MCF 10A (cell line): ENCODE measurements around the gene SLC6A18. TPM values are rescaled to one million over a fixed set of nuclear protein-coding genes. Genes with fewer than 3 reads are reported as not detected.
"Not testable (repeated sequence)": the region's sequence is repeated elsewhere in the genome, so short reads cannot be mapped to it uniquely, and the experiment has no call there.

Experiments
- BruUV-seq: library from RNA; stranded (reverse); fragments of 400-500 nt; replicated peaks from 2 replicates; lab custom pipeline; 2021; lab: Mats Ljungman, UMichigan
- CTCF ChIA-PET: fragments of 300-600 bp; sonication (Branson Sonifier 250); formaldehyde crosslinking; extraction: SDS; loops from one replicate; lab custom pipeline; 2021; ENCODE audit warnings: antibody characterized with exemption, inconsistent platforms; lab: Yijun Ruan, JAX
- POLR2A ChIA-PET: fragments of 300-600, 350-650 bp; sonication (Branson Sonifier 250); formaldehyde crosslinking; extraction: SDS; loops from one replicate; lab custom pipeline; 2020; ENCODE audit warnings: antibody characterized with exemption, inconsistent platforms; lab: Yijun Ruan, JAX
- DNase-seq: peaks from one replicate; pipeline ENCODE4 v3.0.0-alpha.2; 2018; ENCODE audit not compliant: unreplicated experiment
- H3K27ac Mint-ChIP-seq: one replicate; pipeline ENCODE4 v1.8.0; 2022; ENCODE audit warnings: mild to moderate bottlenecking, low read depth, mixed read lengths; ENCODE audit not compliant: unreplicated experiment
- H3K27me3 Mint-ChIP-seq: one replicate; pipeline ENCODE4 v1.8.0; 2022; ENCODE audit warnings: mixed read lengths; ENCODE audit not compliant: insufficient read depth, unreplicated experiment
- H3K36me3 Mint-ChIP-seq: one replicate; pipeline ENCODE4 v1.8.0; 2022; ENCODE audit warnings: mild to moderate bottlenecking, moderate library complexity, mixed read lengths; ENCODE audit not compliant: insufficient read depth, unreplicated experiment
- H3K4me1 Mint-ChIP-seq: one replicate; pipeline ENCODE4 v1.8.0; 2022; ENCODE audit warnings: mixed read lengths; ENCODE audit not compliant: insufficient read depth, unreplicated experiment
- H3K4me3 Mint-ChIP-seq: one replicate; pipeline ENCODE4 v1.8.0; 2022; ENCODE audit warnings: mild to moderate bottlenecking, moderate library complexity, mixed read lengths; ENCODE audit not compliant: unreplicated experiment
- H3K9me3 Mint-ChIP-seq: one replicate; pipeline ENCODE4 v1.8.0; 2022; ENCODE audit warnings: mixed read lengths; ENCODE audit not compliant: unreplicated experiment
- intact Hi-C: fragments of 100-400 bp; cut with micrococcal nuclease; formaldehyde crosslinking; loops from 2 replicates; pipeline ENCODE4 v1.14.1; 2022
- total RNA-seq: library from RNA; stranded (reverse); gene quantifications from 2 replicates; pipeline ENCODE4 v1.2.3, GENCODE V29; 2022
- TF ChIP-seq, protein P1 (sequence below): fragments of 200-600 bp; IDR thresholded peaks from one replicate; pipeline ENCODE4 v1.8.0; 2022; ENCODE audit warnings: antibody characterized with exemption, mild to moderate bottlenecking; ENCODE audit not compliant: unreplicated experiment

Gene SLC6A18
- total RNA-seq, 1 experiment from 2014 or later, result not detected

DNA sequence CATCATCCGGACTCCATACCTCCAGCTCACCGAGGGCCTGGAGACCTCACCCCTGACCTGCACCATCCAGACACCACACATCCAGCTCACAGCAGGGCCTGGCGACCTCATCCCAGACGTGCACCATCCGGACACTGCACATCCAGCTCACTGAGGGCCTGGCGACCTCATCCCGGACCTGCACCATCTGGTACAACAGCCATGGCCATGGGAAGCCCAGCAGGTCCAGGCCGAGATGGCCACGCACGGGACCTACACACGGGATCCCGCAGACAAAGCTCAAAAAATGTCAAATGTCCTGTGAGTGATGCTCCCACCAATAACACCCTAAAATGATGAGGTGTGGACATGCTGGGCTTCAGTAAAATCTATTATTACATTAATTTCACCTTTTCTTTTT is 60.0 kb downstream of the SLC6A18 start:
- intact Hi-C loops, result no loop called here
- Mint-ChIP-seq H3K27ac (no peak overlapping the region), H3K4me3 (no peak overlapping the region), H3K4me1 (no peaks in the 10 kb centered on the region), H3K36me3 (no peaks in the 10 kb centered on the region), H3K9me3 (peaks cover 18% of the 10 kb centered on the region), H3K27me3 (no peaks in the 10 kb centered on the region)
- BruUV-seq, result no TSS peak
- TF ChIP-seq, protein P1, sequence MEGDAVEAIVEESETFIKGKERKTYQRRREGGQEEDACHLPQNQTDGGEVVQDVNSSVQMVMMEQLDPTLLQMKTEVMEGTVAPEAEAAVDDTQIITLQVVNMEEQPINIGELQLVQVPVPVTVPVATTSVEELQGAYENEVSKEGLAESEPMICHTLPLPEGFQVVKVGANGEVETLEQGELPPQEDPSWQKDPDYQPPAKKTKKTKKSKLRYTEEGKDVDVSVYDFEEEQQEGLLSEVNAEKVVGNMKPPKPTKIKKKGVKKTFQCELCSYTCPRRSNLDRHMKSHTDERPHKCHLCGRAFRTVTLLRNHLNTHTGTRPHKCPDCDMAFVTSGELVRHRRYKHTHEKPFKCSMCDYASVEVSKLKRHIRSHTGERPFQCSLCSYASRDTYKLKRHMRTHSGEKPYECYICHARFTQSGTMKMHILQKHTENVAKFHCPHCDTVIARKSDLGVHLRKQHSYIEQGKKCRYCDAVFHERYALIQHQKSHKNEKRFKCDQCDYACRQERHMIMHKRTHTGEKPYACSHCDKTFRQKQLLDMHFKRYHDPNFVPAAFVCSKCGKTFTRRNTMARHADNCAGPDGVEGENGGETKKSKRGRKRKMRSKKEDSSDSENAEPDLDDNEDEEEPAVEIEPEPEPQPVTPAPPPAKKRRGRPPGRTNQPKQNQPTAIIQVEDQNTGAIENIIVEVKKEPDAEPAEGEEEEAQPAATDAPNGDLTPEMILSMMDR, result no peak
- DNase-seq, result no peak
- ChIA-PET CTCF (interaction anchor here (0.6 kb wide), 1 partner anchor 227 kb away, joined by 3 read pairs; no protein-coding TSS in a partner anchor), POLR2A (no interaction called here)

DNA sequence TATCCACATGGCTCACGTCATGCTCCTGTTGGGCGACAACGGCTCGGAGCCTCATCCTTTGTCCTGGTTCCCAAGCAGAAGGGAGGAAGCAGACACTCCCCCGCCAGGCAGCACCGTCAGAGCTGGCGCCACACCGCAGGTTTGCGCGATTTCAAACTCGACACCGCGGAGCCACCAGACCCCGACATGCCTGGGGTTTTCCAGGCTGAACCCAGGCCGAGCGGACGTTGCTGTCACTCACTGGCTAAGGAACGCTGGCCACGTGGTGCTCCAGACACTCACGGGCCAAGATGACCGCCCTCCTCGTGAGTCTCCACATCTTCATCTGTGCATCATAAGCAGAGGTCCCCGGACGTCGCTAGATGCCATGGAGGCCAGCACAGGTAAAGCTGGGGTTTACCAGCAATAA is 60.7 kb downstream of the SLC6A18 start:
- CTCF ChIA-PET, result no interaction called here
- no peaks in the 10 kb centered on the region for H3K36me3 Mint-ChIP-seq

DNA sequence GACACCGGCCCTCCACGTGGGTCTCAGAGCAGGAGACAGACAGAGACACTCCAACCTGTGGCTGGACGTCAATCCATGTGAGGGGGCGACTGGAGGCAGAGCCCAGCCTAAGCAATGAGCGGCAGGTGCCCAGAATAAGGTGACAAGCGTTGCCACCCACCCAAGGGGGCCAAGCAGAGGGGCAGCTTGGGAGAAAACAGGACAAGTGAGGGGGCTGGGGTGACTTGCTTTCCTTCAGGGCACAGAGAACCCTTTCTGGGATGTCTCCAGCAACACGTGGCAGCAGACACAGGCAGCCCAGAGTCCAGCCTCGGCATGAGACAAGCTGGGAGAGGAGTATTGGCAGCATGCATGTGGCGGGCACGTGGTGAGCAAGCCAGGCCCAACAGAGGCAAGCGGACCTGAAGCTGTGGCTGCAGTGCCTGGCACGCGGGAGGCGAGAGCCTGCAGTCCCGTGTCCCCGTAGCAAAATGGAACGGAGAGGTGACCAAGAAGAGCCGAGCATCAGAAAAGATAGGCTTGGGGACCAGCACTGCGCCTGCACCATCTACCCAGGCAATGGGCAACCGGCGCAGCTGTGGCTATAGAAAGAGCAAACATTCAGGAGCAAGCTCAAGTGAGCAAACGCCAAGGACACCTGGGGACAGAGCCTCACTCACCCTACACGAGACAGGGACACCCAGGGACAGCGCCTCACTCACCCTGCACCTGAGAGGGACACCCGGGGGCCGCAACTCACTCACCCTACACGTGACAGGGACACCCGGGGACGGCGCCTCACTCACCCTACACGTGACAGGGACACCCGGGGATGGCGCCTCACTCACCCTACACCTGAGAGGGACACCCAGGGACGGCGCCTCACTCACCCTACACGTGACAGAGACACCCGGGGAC is 63.5 kb downstream of the SLC6A18 start:
- no TSS peak for BruUV-seq
- intact Hi-C loops, result no loop called here
- peaks cover 5% of the 10 kb centered on the region for H3K36me3 Mint-ChIP-seq
- H3K4me3 Mint-ChIP-seq, result no peak overlapping the region
- TF ChIP-seq, protein P1, result no peak
- ChIA-PET POLR2A (no interaction called here), CTCF (interaction anchor here (1.2 kb wide), 1 partner anchor 116 kb away, joined by 4 read pairs; no protein-coding TSS in a partner anchor)
- no peak overlapping the region for H3K27ac Mint-ChIP-seq
- H3K27me3 Mint-ChIP-seq, result no peaks in the 10 kb centered on the region
- no peaks in the 10 kb centered on the region for H3K4me1 Mint-ChIP-seq
- no peak for DNase-seq
- peaks cover 18% of the 10 kb centered on the region for H3K9me3 Mint-ChIP-seq

More for the DNA sequence above, 60.7 kb downstream of the SLC6A18 start:
- BruUV-seq, result no TSS peak
- intact Hi-C loops, result no loop called here
- TF ChIP-seq, protein P1, result no peak
- Mint-ChIP-seq H3K9me3 (peaks cover 18% of the 10 kb centered on the region), H3K4me3 (no peak overlapping the region), H3K27me3 (no peaks in the 10 kb centered on the region), H3K27ac (no peak overlapping the region), H3K4me1 (no peaks in the 10 kb centered on the region)
- DNase-seq, result no peak
- POLR2A ChIA-PET, result no interaction called here

- POLR2A ChIA-PET, CTCF ChIA-PET, H3K27me3 Mint-ChIP-seq, BruUV-seq, H3K4me1 Mint-ChIP-seq, intact Hi-C loops, H3K4me3 Mint-ChIP-seq, H3K27ac Mint-ChIP-seq, DNase-seq, H3K36me3 Mint-ChIP-seq: not testable (repeated sequence)
- H3K9me3 Mint-ChIP-seq, result peaks cover 18% of the 10 kb centered on the region
Observed at GRCh38 chr5:1289559-1289958, 64.4 kb downstream of the SLC6A18 start.

DNA sequence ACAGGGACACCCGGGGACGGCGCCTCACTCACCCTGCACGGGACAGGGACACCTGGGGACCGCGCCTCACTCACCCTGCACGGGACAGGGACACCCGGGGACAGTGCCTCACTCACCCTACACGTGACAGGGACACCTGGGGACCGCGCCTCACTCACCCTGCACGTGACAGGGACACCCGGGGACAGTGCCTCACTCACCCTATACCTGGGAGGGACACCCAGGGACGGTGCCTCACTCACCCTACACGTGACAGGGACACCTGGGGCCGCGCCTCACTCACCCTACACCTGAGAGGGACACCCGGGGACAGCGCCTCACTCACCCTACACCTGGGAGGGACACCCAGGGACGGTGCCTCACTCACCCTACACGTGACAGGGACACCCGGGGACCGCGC is 65.8 kb downstream of the SLC6A18 start:
- H3K27ac Mint-ChIP-seq, intact Hi-C loops: not testable (repeated sequence)

More for the DNA sequence above, 65.8 kb downstream of the SLC6A18 start:
- H3K4me1 Mint-ChIP-seq, BruUV-seq, H3K27me3 Mint-ChIP-seq, DNase-seq, H3K4me3 Mint-ChIP-seq, POLR2A ChIA-PET, CTCF ChIA-PET, H3K36me3 Mint-ChIP-seq: not testable (repeated sequence)
- peaks cover 15% of the 10 kb centered on the region for H3K9me3 Mint-ChIP-seq
